Activated naive CD4-positive, alpha-beta T cell treated with anti-CD3 and anti-CD28 coated beads for 36 hours (primary cell): ENCODE data around the gene ADGRL3. TPM values are rescaled to one million over a fixed set of nuclear protein-coding genes. Genes with fewer than 3 reads are reported as not detected.

Source experiments
- CTCF ChIA-PET: fragments of 350-600 bp; sonication (Branson Sonifier 250); formaldehyde crosslinking; loops from one replicate; lab custom pipeline; 2021; ENCODE audit warnings: antibody characterized with exemption; lab: Charles Lee
- DNase-seq: peaks from one replicate; pipeline ENCODE4 v3.0.0-alpha.2; 2020
- H3K27ac Mint-ChIP-seq: one replicate; pipeline ENCODE4 v1.8.0; 2021; ENCODE audit warnings: mild to moderate bottlenecking, mixed read lengths
- H3K27me3 Mint-ChIP-seq: one replicate; pipeline ENCODE4 v1.8.0; 2021; ENCODE audit warnings: low read depth, mixed read lengths
- H3K36me3 Mint-ChIP-seq: one replicate; pipeline ENCODE4 v1.8.0; 2021; ENCODE audit warnings: low read depth, mixed read lengths
- H3K4me1 Mint-ChIP-seq: one replicate; pipeline ENCODE4 v1.8.0; 2021; ENCODE audit warnings: low read depth, mixed read lengths
- H3K4me3 Mint-ChIP-seq: one replicate; pipeline ENCODE4 v1.8.0; 2021; ENCODE audit warnings: mild to moderate bottlenecking, moderate library complexity, mixed read lengths
- H3K9me3 Mint-ChIP-seq: one replicate; pipeline ENCODE4 v1.8.0; 2021; ENCODE audit warnings: mixed read lengths
- intact Hi-C: fragments of 100-400 bp; cut with micrococcal nuclease; formaldehyde crosslinking; loops from one replicate; pipeline ENCODE4 v1.15.1; 2023
- total RNA-seq, 2 experiments: library from RNA; stranded (reverse); gene quantifications; one replicate each; pipeline ENCODE4 v1.2.3, GENCODE V29; 2021

Gene ADGRL3
- not detected for total RNA-seq

DNA sequence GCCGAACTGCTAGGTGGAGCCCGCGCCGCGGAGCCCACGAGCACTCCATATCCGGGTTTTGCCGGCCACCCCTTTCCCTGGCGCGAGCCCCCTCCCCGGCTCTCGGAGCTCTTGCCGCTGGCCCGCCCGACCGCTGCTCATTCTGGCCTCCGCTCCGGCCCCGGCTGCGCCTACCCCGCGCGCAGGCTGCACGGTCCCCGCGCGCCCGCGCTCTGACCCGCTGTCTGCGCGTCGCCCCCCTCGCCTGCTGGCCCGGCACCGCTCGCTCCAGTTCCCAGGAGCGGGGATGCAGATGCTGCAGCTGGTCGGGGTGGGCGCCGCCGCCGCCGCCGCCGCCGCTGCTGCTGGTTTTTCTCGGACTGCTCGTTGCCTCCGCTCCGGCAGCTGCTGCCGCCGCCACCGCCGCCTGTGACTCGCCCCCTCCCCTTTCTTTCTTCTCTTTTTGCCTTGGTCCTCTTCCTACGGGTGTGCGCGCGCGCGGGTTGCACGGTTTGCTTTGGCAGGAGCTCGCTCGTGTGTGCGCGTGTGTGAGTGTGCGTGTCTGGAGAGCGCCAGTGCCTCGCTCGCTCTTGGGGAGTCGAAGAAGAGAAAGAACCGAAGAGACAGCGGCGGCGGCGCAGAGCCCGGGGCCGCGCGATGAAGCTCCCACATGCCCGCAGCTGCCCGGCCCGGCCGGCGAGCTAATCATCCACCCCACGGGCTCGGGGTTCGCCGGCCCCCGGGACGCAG, at the start of gene ADGRL3:
TSS of gene ADGRL3 (plus strand) at position 140 of the 729 bp plus-strand sequence.
- Mint-ChIP-seq H3K9me3 (no peaks in the 10 kb centered on the region), H3K4me3 (no peak within 1 kb of the TSS), H3K36me3 (no peaks in the 10 kb centered on the region), H3K4me1 (peaks cover 4% of the 10 kb centered on the region), H3K27ac (no peak within 1 kb of the TSS), H3K27me3 (peaks cover 50% of the 10 kb centered on the region)
- intact Hi-C loops, result no loop called here
- no peak for DNase-seq
- CTCF ChIA-PET, result no interaction called here

DNA sequence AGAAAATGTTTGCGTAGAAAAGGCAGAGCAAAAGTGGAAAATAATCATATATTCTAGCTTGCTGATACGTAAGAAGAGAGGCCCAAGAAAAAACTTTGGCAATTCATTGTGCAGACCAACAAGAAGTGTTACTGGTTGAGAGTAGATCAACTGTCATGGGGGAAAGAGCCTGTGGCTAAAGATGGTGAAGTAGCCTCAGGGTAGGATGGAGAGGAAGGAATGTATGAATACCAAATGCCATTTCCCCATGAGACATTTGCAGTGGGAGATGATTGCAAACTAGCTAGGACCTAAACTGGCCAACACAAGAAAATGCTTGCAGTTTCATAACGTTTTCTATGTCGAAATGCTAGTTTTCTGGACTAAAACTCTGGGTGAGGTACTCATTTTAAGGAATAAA, 47.7 kb upstream of the ADGRL3 start:
- DNase-seq, result no peak
- H3K36me3 Mint-ChIP-seq, result no peaks in the 10 kb centered on the region
- no peak overlapping the region for H3K27ac Mint-ChIP-seq
- CTCF ChIA-PET, result interaction anchor here (0.7 kb wide), 1 partner anchor 546 kb away, joined by 3 read pairs; no protein-coding TSS in a partner anchor
- intact Hi-C loops, result no loop called here
- H3K27me3 Mint-ChIP-seq, result no peaks in the 10 kb centered on the region
- no peak overlapping the region for H3K4me3 Mint-ChIP-seq
- H3K9me3 Mint-ChIP-seq, result peaks cover 5% of the 10 kb centered on the region
- H3K4me1 Mint-ChIP-seq, result no peaks in the 10 kb centered on the region

DNA sequence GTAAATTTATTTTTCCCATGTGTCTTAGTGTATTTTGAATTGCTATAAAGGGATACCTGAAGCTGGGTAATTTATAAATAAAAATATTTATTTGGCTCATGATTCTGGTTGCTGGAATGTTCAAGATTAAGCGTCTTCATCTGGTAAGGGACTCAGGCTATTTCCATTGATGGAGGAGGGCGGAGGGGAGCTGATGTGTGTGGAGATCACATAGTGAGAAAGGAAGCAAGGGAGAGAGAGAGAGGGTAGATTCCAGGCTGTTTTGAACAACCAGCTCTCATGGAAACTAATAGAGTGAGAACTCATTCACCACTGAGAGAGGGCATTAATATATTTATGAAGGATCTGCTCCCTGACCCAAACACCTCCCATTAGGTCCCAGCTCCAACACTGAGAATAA, 39.6 kb upstream of the ADGRL3 start:
- Mint-ChIP-seq H3K4me1 (no peaks in the 10 kb centered on the region), H3K27ac (no peak overlapping the region), H3K4me3 (no peak overlapping the region), H3K36me3 (no peaks in the 10 kb centered on the region), H3K27me3 (no peaks in the 10 kb centered on the region), H3K9me3 (peaks cover 3% of the 10 kb centered on the region)
- intact Hi-C loops, result no loop called here
- CTCF ChIA-PET, result no interaction called here
- no peak for DNase-seq

DNA sequence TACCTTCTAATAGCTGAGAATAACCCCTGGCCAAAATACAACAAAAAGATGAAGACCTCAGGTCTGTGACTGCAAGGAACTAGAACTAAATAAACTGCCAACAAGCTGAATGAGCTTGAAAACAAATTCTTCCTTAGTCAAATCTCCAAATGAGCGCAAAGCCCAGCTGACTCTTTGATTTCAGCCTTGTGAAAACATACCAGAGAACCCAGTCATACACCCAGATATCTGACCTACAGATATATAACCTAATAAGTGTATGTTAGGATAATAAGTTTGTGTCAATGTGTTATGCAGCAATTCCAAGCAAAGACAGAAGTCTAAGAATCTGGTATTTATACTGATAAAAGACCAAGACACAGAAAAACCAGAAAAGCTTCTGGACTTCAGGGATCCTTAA, 38.0 kb upstream of the ADGRL3 start:
- Mint-ChIP-seq H3K27me3 (no peaks in the 10 kb centered on the region), H3K27ac (no peak overlapping the region), H3K36me3 (no peaks in the 10 kb centered on the region), H3K9me3 (peaks cover 3% of the 10 kb centered on the region), H3K4me1 (no peaks in the 10 kb centered on the region), H3K4me3 (no peak overlapping the region)
- CTCF ChIA-PET, result no interaction called here
- no peak for DNase-seq
- intact Hi-C loops, result no loop called here

- intact Hi-C loops, result no loop called here
- Mint-ChIP-seq H3K36me3 (no peaks in the 10 kb centered on the region), H3K27ac (no peak overlapping the region), H3K4me1 (no peaks in the 10 kb centered on the region), H3K27me3 (no peaks in the 10 kb centered on the region), H3K4me3 (no peak overlapping the region), H3K9me3 (no peaks in the 10 kb centered on the region)
- DNase-seq, result no peak
- CTCF ChIA-PET, result no interaction called here
These were observed 26.3 kb upstream of the ADGRL3 start for GRCh38 chr4:61173799-61174198.

DNA sequence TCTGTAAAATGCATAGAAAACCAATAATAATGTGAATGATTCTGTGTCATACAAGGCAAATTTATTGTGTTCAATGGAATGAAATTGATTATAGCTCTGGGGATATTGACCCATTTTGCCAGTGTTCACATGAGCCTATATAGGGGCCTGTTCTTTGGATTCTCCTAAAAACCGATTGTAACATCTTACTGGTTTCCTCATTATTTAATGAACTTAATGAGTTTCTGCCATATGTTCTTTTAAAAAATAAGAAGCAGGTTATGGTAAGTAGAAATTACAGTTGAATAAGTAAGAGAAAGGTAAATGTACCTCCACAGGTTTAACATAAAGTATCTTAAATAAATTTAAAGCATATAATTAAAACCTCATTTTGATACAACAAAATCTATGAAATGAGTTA, 24.6 kb upstream of the ADGRL3 start:
- intact Hi-C loops, result no loop called here
- H3K4me3 Mint-ChIP-seq, result no peak overlapping the region
- no peaks in the 10 kb centered on the region for H3K36me3 Mint-ChIP-seq
- no peak for DNase-seq
- CTCF ChIA-PET, result no interaction called here
- no peaks in the 10 kb centered on the region for H3K4me1 Mint-ChIP-seq
- no peak overlapping the region for H3K27ac Mint-ChIP-seq
- no peaks in the 10 kb centered on the region for H3K9me3 Mint-ChIP-seq
- H3K27me3 Mint-ChIP-seq, result no peaks in the 10 kb centered on the region

DNA sequence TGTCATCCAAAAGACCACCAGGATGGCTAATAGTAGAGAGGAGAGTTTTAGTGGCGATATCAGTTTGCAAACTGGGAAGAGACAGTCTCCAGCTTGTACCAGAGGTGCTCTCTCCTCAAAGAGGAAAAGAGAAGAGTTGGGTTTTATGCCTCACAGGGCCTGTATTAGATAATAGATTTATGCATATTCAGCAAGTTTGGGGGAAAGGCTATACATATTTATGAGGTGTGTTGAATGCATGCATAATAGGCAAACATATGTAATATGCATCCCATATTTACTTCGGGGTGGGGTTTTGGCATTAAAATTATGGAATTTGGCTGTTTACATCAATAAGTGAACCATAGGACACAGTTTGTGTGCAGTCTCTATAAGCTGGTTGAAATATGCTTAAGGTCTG, 22.8 kb upstream of the ADGRL3 start:
- Mint-ChIP-seq H3K4me3 (no peak overlapping the region), H3K27ac (no peak overlapping the region), H3K9me3 (peaks cover under 1% of the 10 kb centered on the region), H3K4me1 (no peaks in the 10 kb centered on the region), H3K36me3 (no peaks in the 10 kb centered on the region), H3K27me3 (no peaks in the 10 kb centered on the region)
- intact Hi-C loops, result no loop called here
- no peak for DNase-seq
- CTCF ChIA-PET, result no interaction called here

- Mint-ChIP-seq H3K27ac (no peak overlapping the region), H3K9me3 (peaks cover 7% of the 10 kb centered on the region), H3K27me3 (no peaks in the 10 kb centered on the region), H3K4me1 (no peaks in the 10 kb centered on the region), H3K4me3 (no peak overlapping the region), H3K36me3 (no peaks in the 10 kb centered on the region)
- no peak for DNase-seq
- CTCF ChIA-PET, result interaction anchor here (0.7 kb wide), 1 partner anchor 15 kb away, joined by 3 read pairs; no protein-coding TSS in a partner anchor
- intact Hi-C loops, result no loop called here
These were observed 19.7 kb upstream of the ADGRL3 start for GRCh38 chr4:61180405-61180804.

DNA sequence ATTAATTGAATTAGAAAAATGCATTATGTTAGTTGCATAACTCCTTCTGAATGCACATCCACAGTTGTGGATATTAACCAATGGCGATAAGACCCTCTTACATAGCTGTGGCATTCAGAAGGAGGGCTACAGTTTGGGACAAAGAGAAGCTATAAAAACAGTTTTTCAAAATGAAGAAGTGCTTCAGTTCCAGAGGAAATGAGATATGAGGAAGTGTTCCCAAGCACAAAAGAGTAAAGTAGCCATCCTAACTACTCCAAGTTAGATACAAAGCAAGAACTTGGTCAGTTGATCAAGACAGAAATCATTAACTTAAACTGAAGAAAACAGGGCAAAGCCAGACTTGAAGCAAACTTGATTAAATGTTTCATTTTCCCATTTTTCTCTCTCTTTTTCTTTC, 17.2 kb upstream of the ADGRL3 start:
- Mint-ChIP-seq H3K36me3 (no peaks in the 10 kb centered on the region), H3K9me3 (peaks cover 7% of the 10 kb centered on the region), H3K4me3 (no peak overlapping the region), H3K27me3 (no peaks in the 10 kb centered on the region), H3K4me1 (no peaks in the 10 kb centered on the region), H3K27ac (no peak overlapping the region)
- intact Hi-C loops, result no loop called here
- no peak for DNase-seq
- CTCF ChIA-PET, result no interaction called here

DNA sequence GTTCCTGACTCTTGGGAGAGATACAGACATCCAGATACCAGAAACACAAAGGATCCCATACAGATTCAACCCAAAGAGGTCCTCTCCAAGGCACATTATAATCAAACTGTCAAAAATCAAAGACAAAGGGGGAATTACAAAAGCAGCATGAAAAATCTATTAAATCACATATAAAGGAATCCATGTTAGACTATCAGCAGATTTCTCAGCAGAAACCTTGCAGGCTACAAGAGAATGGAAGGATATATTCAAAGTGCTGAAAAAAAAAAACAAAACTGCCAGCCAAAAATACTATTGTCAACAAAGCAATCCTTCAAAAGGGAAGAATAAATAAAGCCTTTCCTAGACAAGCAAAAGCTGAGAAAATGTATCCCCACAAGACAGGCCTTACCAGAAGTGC, 14.8 kb upstream of the ADGRL3 start:
- H3K27ac Mint-ChIP-seq, result no peak overlapping the region
- no peak overlapping the region for H3K4me3 Mint-ChIP-seq
- no peaks in the 10 kb centered on the region for H3K27me3 Mint-ChIP-seq
- H3K36me3 Mint-ChIP-seq, result no peaks in the 10 kb centered on the region
- no peak for DNase-seq
- H3K9me3 Mint-ChIP-seq, result peaks cover 15% of the 10 kb centered on the region
- intact Hi-C loops, result no loop called here
- CTCF ChIA-PET, result no interaction called here
- no peaks in the 10 kb centered on the region for H3K4me1 Mint-ChIP-seq

DNA sequence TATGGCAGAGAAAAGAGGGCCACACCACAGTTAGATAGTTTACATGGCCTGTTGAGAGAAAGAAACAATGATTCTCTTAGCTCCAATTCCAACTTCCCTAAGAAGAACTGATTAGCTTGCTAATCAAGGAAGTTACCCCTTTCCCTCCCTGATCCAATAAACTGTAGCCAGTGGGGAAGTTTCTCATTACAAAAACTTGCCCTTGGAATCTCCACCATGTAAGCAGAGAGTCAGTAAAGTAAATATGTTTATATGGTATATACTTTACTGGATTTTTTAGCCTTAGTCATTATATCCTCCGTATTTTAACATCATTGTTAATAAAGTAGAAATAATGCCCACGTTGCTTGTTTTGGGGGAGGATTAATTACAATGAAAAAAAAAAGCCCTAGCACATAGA, 7.7 kb upstream of the ADGRL3 start:
- DNase-seq, result no peak
- CTCF ChIA-PET, result no interaction called here
- no peak overlapping the region for H3K4me3 Mint-ChIP-seq
- H3K9me3 Mint-ChIP-seq, result peaks cover 9% of the 10 kb centered on the region
- H3K36me3 Mint-ChIP-seq, result no peaks in the 10 kb centered on the region
- H3K27me3 Mint-ChIP-seq, result no peaks in the 10 kb centered on the region
- intact Hi-C loops, result no loop called here
- no peak overlapping the region for H3K27ac Mint-ChIP-seq
- H3K4me1 Mint-ChIP-seq, result no peaks in the 10 kb centered on the region

- Mint-ChIP-seq H3K4me3 (no peak overlapping the region), H3K4me1 (no peaks in the 10 kb centered on the region), H3K27ac (no peak overlapping the region), H3K9me3 (peaks cover 7% of the 10 kb centered on the region), H3K27me3 (peaks cover 2% of the 10 kb centered on the region), H3K36me3 (no peaks in the 10 kb centered on the region)
- intact Hi-C loops, result no loop called here
- CTCF ChIA-PET, result no interaction called here
- no peak for DNase-seq
These were observed 6.3 kb upstream of the ADGRL3 start for GRCh38 chr4:61193863-61194262.

DNA sequence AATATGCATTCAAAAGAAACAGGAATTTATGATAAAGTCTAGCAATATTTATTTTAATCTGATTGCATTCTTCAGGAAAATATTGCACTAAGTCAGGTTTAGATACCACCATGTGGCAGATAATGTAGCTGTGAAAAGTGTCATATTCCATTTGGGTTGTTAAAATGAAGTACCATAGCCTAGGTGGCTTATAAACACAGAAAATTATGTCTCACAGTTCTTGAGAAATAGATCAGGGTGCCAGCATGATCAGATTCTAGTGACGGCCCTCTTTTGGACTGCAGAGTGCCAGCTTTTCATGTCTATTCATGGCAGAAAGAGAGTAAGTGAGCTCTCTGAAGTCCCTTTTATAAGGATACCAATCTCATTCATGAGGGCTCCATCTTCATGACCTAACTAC, 5.6 kb upstream of the ADGRL3 start:
- no peak for DNase-seq
- no peaks in the 10 kb centered on the region for H3K4me1 Mint-ChIP-seq
- H3K27me3 Mint-ChIP-seq, result peaks cover 9% of the 10 kb centered on the region
- CTCF ChIA-PET, result no interaction called here
- peaks cover 5% of the 10 kb centered on the region for H3K9me3 Mint-ChIP-seq
- intact Hi-C loops, result no loop called here
- H3K27ac Mint-ChIP-seq, result no peak overlapping the region
- no peaks in the 10 kb centered on the region for H3K36me3 Mint-ChIP-seq
- no peak overlapping the region for H3K4me3 Mint-ChIP-seq
